CD4-positive, CD25-positive, alpha-beta regulatory T cell (primary cell): ENCODE results near the gene DLGAP4. TPM values are rescaled to one million over a fixed set of nuclear protein-coding genes. Genes with fewer than 3 reads are reported as not detected.

ENCODE experiments used
- ATAC-seq, 2 donors: fragments of 150-1000 bp; cut with Tn5 transposase; one replicate each; pipeline ENCODE4 v1.10.0; 2021; ENCODE audit warnings: low read depth in 2 of 2, moderate number of reproducible peaks in 2 of 2, moderate library complexity in 1 of 2
- DNase-seq, 3 donors: peaks; one replicate each; pipeline versions ENCODE4 v3.0.0 to v3.0.0-alpha.2; 2012 to 2022; ENCODE audit warnings: mixed read lengths in 1 of 3
- H3K27ac ChIP-seq: one replicate; pipeline ENCODE4 v1.7.0; 2013; ENCODE audit warnings: mild to moderate bottlenecking, low read length; ENCODE audit not compliant: insufficient read depth, poor library complexity, severe bottlenecking
- H3K27me3 ChIP-seq: one replicate; pipeline ENCODE4 v1.7.0; 2013; ENCODE audit warnings: low read length; ENCODE audit not compliant: control insufficient read depth, insufficient read depth
- H3K36me3 ChIP-seq: one replicate; pipeline ENCODE4 v1.7.0; 2013; ENCODE audit warnings: mild to moderate bottlenecking, low read length, moderate library complexity; ENCODE audit not compliant: control insufficient read depth, insufficient read depth
- H3K4me1 ChIP-seq: 2 replicates; pipeline ENCODE4 v1.7.0; 2013; ENCODE audit warnings: mild to moderate bottlenecking, low read length; ENCODE audit not compliant: insufficient read depth, control insufficient read depth, poor library complexity, severe bottlenecking
- H3K4me3 ChIP-seq: one replicate; pipeline ENCODE4 v1.7.0; 2013; ENCODE audit warnings: low read depth, mild to moderate bottlenecking, low read length, moderate library complexity
- H3K9me3 ChIP-seq, 2 experiments: 1 replicate in 1 of 2; 2 replicates in 1 of 2; pipeline ENCODE4 v1.7.0; 2013; ENCODE audit warnings: low read length in 2 of 2, mild to moderate bottlenecking in 1 of 2, moderate library complexity in 1 of 2; ENCODE audit not compliant: control insufficient read depth in 2 of 2
- H3K27ac Mint-ChIP-seq, 3 donors: one replicate each; pipeline ENCODE4 v1.8.0; 2020 to 2022; ENCODE audit warnings: mild to moderate bottlenecking in 3 of 3, mixed read lengths in 3 of 3, moderate library complexity in 2 of 3
- H3K27me3 Mint-ChIP-seq: one replicate; pipeline ENCODE4 v1.8.0; 2022; ENCODE audit warnings: mild to moderate bottlenecking, mixed read lengths
- H3K36me3 Mint-ChIP-seq: one replicate; pipeline ENCODE4 v1.8.0; 2020; ENCODE audit warnings: mixed read lengths
- H3K4me1 Mint-ChIP-seq, 4 donors: one replicate each; pipeline ENCODE4 v1.8.0; 2020 to 2022; ENCODE audit warnings: mixed read lengths in 4 of 4, mild to moderate bottlenecking in 1 of 4
- H3K4me3 Mint-ChIP-seq, 4 donors: one replicate each; pipeline ENCODE4 v1.8.0; 2020 to 2022; ENCODE audit warnings: mild to moderate bottlenecking in 4 of 4, mixed read lengths in 4 of 4, moderate library complexity in 3 of 4
- H3K9me3 Mint-ChIP-seq, 7 donors: one replicate each; pipeline ENCODE4 v1.8.0; 2020 to 2022; ENCODE audit warnings: mixed read lengths in 7 of 7, mild to moderate bottlenecking in 3 of 7, moderate library complexity in 2 of 7
- polyA plus RNA-seq, 4 donors: library from polyadenylated mRNA; unstranded; fragments of 300-500 nt; fragmentation: Illumina TruSeq; gene quantifications; one replicate each; pipeline ENCODE4 v1.2.3, GENCODE V29; 2021
- total RNA-seq: library from RNA; stranded (reverse); gene quantifications from one replicate; pipeline ENCODE4 v1.2.3, GENCODE V29; 2022

The DLGAP4 gene
- total and polyA plus RNA-seq, 5 donors from 2014 or later = 10.8 to 43.5 (median 14.7) TPM

DNA sequence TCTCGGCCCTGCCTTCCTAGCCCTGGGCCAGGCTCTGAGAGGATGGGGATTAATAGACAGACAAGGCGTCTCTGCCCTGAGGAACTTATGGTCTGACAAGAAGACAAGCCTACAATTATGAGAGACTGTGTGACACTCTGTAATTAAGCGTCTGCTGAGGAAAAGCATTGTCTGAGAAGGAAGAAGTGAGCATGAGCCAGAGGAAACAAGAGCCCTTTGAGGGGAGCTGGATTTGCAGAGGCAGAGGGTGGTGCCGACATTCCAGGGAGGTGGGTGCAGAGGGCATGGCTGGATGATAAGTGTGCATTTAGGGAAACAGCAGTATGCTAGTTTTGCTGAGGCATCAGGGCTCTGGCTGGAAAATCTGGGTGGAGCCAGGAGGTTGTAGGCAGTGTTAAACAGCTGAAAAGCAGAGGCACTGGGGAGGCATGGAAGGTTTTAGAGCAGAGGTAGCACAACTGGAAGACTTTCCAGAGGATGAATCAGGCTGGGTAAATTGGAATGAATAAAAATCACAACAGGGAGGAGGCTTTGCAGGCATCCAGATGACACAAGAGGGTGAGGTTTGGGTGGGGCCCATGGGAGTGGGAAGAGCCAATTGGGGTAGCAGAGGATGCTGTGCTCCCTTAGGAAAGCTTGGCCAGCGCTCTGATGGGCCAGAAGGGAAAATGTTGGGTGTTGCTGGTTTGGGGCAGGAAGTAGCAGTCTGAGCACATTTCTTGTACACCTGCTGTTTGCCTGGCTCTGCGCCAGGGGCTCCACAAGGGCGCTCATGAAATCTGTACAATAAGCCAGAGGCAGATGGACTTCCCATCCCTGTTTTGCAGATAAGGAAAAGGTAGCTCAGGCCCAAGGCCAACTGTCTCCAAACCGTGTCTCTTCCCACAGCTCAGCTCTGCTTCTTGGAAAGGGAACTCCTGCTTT, 161.2 kb downstream of the DLGAP4 start:
- Mint-ChIP-seq H3K27me3 (no peaks in the 10 kb centered on the region), H3K36me3 (peaks cover 13% of the 10 kb centered on the region), H3K9me3 (no peaks in the 10 kb centered on the region), H3K4me3 (peak overlapping the region; percentile 70 to 84 (median 80)), H3K27ac (peak overlapping the region; percentile 70 to 94 (median 85)), H3K4me1 (peaks cover 19 to 93% (median 61%) of the 10 kb centered on the region in 4 donors)
- Histone ChIP-seq H3K4me3 (peak overlapping the region; percentile 57), H3K27ac (peak overlapping the region; percentile 70), H3K4me1 (peaks cover 79% of the 10 kb centered on the region), H3K9me3 (no peaks in the 10 kb centered on the region), H3K36me3 (no peaks in the 10 kb centered on the region), H3K27me3 (no peaks in the 10 kb centered on the region)
- ATAC-seq = peak; percentile 46 to 53
- peak; percentile 13 to 81 (median 54) for DNase-seq

GRCh38 chr20:36468149-36469000, 162.2 kb downstream of the DLGAP4 start:
- no peak overlapping the region for H3K27ac ChIP-seq
- no peak for DNase-seq
- H3K4me1 ChIP-seq = peaks cover 79% of the 10 kb centered on the region
- H3K36me3 ChIP-seq = no peaks in the 10 kb centered on the region
- Mint-ChIP-seq H3K4me1 (peaks cover 22 to 93% (median 59%) of the 10 kb centered on the region in 4 donors), H3K27ac (peak overlapping the region; percentile 31 to 93 (median 85)), H3K4me3 (peak overlapping the region; percentile 81 to 84 (median 82)), H3K9me3 (no peaks in the 10 kb centered on the region), H3K36me3 (peaks cover 13% of the 10 kb centered on the region), H3K27me3 (no peaks in the 10 kb centered on the region)
- no peaks in the 10 kb centered on the region for H3K27me3 ChIP-seq
- no peak for ATAC-seq
- no peaks in the 10 kb centered on the region for H3K9me3 ChIP-seq
- H3K4me3 ChIP-seq = peak overlapping the region; percentile 57

- peak overlapping the region in 2 of 4 donors; percentile 39 to 40 for H3K4me3 Mint-ChIP-seq
- Histone ChIP-seq H3K27ac (no peak overlapping the region), H3K4me3 (no peak overlapping the region), H3K36me3 (no peaks in the 10 kb centered on the region), H3K9me3 (no peaks in the 10 kb centered on the region), H3K27me3 (no peaks in the 10 kb centered on the region), H3K4me1 (peaks cover 68% of the 10 kb centered on the region)
- no peak for DNase-seq
- H3K9me3 Mint-ChIP-seq = no peaks in the 10 kb centered on the region
- no peak for ATAC-seq
- H3K27me3 Mint-ChIP-seq = no peaks in the 10 kb centered on the region
- peaks cover 26 to 93% (median 66%) of the 10 kb centered on the region in 4 donors for H3K4me1 Mint-ChIP-seq
- H3K36me3 Mint-ChIP-seq = peaks cover 16% of the 10 kb centered on the region
- peak overlapping the region; percentile 42 to 89 (median 81) for H3K27ac Mint-ChIP-seq
Observed at GRCh38 chr20:36469973-36470372, 163.8 kb downstream of the DLGAP4 start.

GRCh38 chr20:36471885-36472636, 165.9 kb downstream of the DLGAP4 start:
- peak overlapping the region; percentile 82 to 91 (median 89) for H3K27ac Mint-ChIP-seq
- H3K4me3 Mint-ChIP-seq = peak overlapping the region; percentile 25 to 74 (median 52)
- Histone ChIP-seq H3K4me1 (peaks cover 47% of the 10 kb centered on the region), H3K27ac (peak overlapping the region; percentile 64), H3K36me3 (no peaks in the 10 kb centered on the region), H3K27me3 (no peaks in the 10 kb centered on the region), H3K4me3 (peak overlapping the region; percentile 47), H3K9me3 (no peaks in the 10 kb centered on the region)
- DNase-seq (no peak), ATAC-seq (no peak)
- peaks cover 26 to 74% (median 48%) of the 10 kb centered on the region in 4 donors for H3K4me1 Mint-ChIP-seq
- H3K36me3 Mint-ChIP-seq = peaks cover 16% of the 10 kb centered on the region
- H3K27me3 Mint-ChIP-seq = no peaks in the 10 kb centered on the region
- H3K9me3 Mint-ChIP-seq = no peaks in the 10 kb centered on the region

DNA sequence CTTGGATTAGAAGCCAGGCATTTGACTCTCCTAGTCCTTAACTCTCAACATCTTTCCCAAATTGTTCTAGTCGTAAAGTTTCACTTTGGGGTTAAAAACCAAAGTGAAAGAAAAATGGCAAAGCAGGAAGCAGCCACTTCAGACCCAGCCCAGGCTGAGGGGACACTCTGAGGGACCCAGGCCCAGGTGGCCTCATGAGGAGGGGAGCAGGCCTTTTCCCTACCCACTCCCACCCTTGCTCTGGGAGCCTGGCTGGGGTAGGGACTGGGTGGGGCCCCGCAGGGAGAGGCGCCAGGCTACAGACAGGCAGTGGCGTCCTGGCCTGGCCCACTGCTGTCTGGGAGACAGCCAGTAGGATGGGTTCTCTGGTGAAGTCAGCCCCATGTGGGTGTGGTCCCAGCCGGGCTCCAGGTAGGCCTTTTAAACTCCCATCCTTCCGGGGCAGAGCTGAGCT, 166.5 kb downstream of the DLGAP4 start:
- peaks cover 20 to 68% (median 42%) of the 10 kb centered on the region in 4 donors for H3K4me1 Mint-ChIP-seq
- no peaks in the 10 kb centered on the region for H3K27me3 Mint-ChIP-seq

GRCh38 chr20:36473164-36473563, 167.0 kb downstream of the DLGAP4 start:
- Histone ChIP-seq H3K4me1 (peaks cover 36% of the 10 kb centered on the region), H3K27ac (peak overlapping the region; percentile 64), H3K4me3 (no peak overlapping the region), H3K27me3 (no peaks in the 10 kb centered on the region), H3K36me3 (no peaks in the 10 kb centered on the region), H3K9me3 (no peaks in the 10 kb centered on the region)
- ATAC-seq (no peak), DNase-seq (no peak)
- Mint-ChIP-seq H3K27me3 (no peaks in the 10 kb centered on the region), H3K27ac (peak overlapping the region; percentile 82 to 89 (median 89)), H3K9me3 (no peaks in the 10 kb centered on the region), H3K36me3 (peaks cover 16% of the 10 kb centered on the region), H3K4me3 (peak overlapping the region; percentile 24 to 54 (median 36)), H3K4me1 (peaks cover 20 to 65% (median 41%) of the 10 kb centered on the region in 4 donors)

More for the DNA sequence above, 166.5 kb downstream of the DLGAP4 start:
- Histone ChIP-seq H3K27me3 (no peaks in the 10 kb centered on the region), H3K9me3 (no peaks in the 10 kb centered on the region), H3K4me1 (peaks cover 41% of the 10 kb centered on the region), H3K36me3 (no peaks in the 10 kb centered on the region), H3K27ac (peak overlapping the region; percentile 64), H3K4me3 (peak overlapping the region; percentile 47)
- Mint-ChIP-seq H3K27ac (peak overlapping the region; percentile 82 to 89 (median 89)), H3K4me3 (peak overlapping the region; percentile 25 to 74 (median 52)), H3K9me3 (no peaks in the 10 kb centered on the region), H3K36me3 (peaks cover 16% of the 10 kb centered on the region)
- ATAC-seq (peak; percentile 59 to 72), DNase-seq (peak in 1 of 3 donors; percentile 60)

- Histone ChIP-seq H3K36me3 (no peaks in the 10 kb centered on the region), H3K27me3 (no peaks in the 10 kb centered on the region), H3K9me3 (no peaks in the 10 kb centered on the region), H3K4me1 (peaks cover 24% of the 10 kb centered on the region), H3K27ac (no peak overlapping the region), H3K4me3 (no peak overlapping the region)
- DNase-seq (no peak), ATAC-seq (no peak)
- H3K27me3 Mint-ChIP-seq = no peaks in the 10 kb centered on the region
- H3K4me1 Mint-ChIP-seq = peaks cover 14 to 69% (median 42%) of the 10 kb centered on the region in 4 donors
- H3K9me3 Mint-ChIP-seq = no peaks in the 10 kb centered on the region
- peak overlapping the region in 1 of 4 donors; percentile 68 for H3K4me3 Mint-ChIP-seq
- peaks cover 17% of the 10 kb centered on the region for H3K36me3 Mint-ChIP-seq
- H3K27ac Mint-ChIP-seq = peak overlapping the region; percentile 3 to 89 (median 68)
Observed at GRCh38 chr20:36474563-36474962, 168.4 kb downstream of the DLGAP4 start.
